ENCODE measurements around the gene ERICH4.

The ERICH4 gene

GRCh38 chr19:41442473-41443355 lies at the start of gene ERICH4:
TSS of gene ERICH4 (plus strand) at chr19:41443156. CDS start at chr19:41443170, 14 bp downstream.
- POLR2A ChIA-PET (ENCODE audit: low non-redundant PET) = no interaction called here
- CTCF ChIA-PET = interaction anchor here (1.2 kb wide), 1 partner anchor 121 kb away, joined by 5 read pairs; no protein-coding TSS in a partner anchor

GRCh38 chr19:41395355-41395754 lies 47.6 kb upstream of the ERICH4 start:
- no peak for TF ChIP-seq CTCF (conservative IDR thresholded peaks at IDR 0.05; ENCODE audit: low read depth)
- CTCF ChIA-PET = no interaction called here
- POLR2A ChIA-PET (ENCODE audit: low non-redundant PET) = no interaction called here
- H3K27ac ChIP-seq = peak overlapping the region; percentile 39
- no peak for DNase-seq (ENCODE audit: low spot score)

More at GRCh38 chr19:41442473-41443355, at the start of gene ERICH4:
- no peak within 1 kb of the TSS for H3K27ac ChIP-seq
- no peak for DNase-seq (ENCODE audit: low spot score)
- TF ChIP-seq CTCF (conservative IDR thresholded peaks at IDR 0.05; ENCODE audit: low read depth) = no peak

GRCh38 chr19:41397086-41398049 lies 45.6 kb upstream of the ERICH4 start, which contains the start of the genes BCKDHA and EXOSC5:
TSS of gene BCKDHA (plus strand) at chr19:41397818. CDS start at chr19:41397828, 10 bp downstream.
TSS of gene EXOSC5 (minus strand) at chr19:41397359. CDS start at chr19:41397328, 31 bp downstream.
- POLR2A ChIA-PET (ENCODE audit: low non-redundant PET) = no interaction called here
- CTCF ChIA-PET = no interaction called here
- TF ChIP-seq CTCF (conservative IDR thresholded peaks at IDR 0.05; ENCODE audit: low read depth) = no peak

GRCh38 chr19:41398050-41398418 lies 44.9 kb upstream of the ERICH4 start:
- ChIA-PET CTCF (no interaction called here), POLR2A (ENCODE audit: low non-redundant PET) (no interaction called here)
- H3K27ac ChIP-seq = peak overlapping the region; percentile 84
- DNase-seq (ENCODE audit: low spot score) = no peak
- no peak for TF ChIP-seq CTCF (conservative IDR thresholded peaks at IDR 0.05; ENCODE audit: low read depth)

More at GRCh38 chr19:41397086-41398049, 45.6 kb upstream of the ERICH4 start, which contains the start of the genes BCKDHA and EXOSC5:
- H3K27ac ChIP-seq = peak within 1 kb of the TSS; percentile 84
- peak; percentile 98 for DNase-seq (ENCODE audit: low spot score)

- no peak for TF ChIP-seq CTCF (conservative IDR thresholded peaks at IDR 0.05; ENCODE audit: low read depth)
- ChIA-PET POLR2A (ENCODE audit: low non-redundant PET) (no interaction called here), CTCF (interaction anchor here (0.6 kb wide), 1 partner anchor 52 kb away, joined by 4 read pairs; no protein-coding TSS in a partner anchor)
- no peak overlapping the region for H3K27ac ChIP-seq
- no peak for DNase-seq (ENCODE audit: low spot score)
Measured at GRCh38 chr19:41398598-41398997, 44.4 kb upstream of the ERICH4 start.

GRCh38 chr19:41399091-41399490 lies 43.9 kb upstream of the ERICH4 start:
- no peak overlapping the region for H3K27ac ChIP-seq
- DNase-seq (ENCODE audit: low spot score) = no peak
- TF ChIP-seq CTCF (conservative IDR thresholded peaks at IDR 0.05; ENCODE audit: low read depth) = no peak
- CTCF ChIA-PET = interaction anchor here (0.6 kb wide), 1 partner anchor 51 kb away, joined by 4 read pairs; no protein-coding TSS in a partner anchor
- POLR2A ChIA-PET (ENCODE audit: low non-redundant PET) = no interaction called here

Data from RWPE1 (cell line).